ENCODE data around the gene PKIB. TPM values are rescaled to one million over a fixed set of nuclear protein-coding genes. Genes with fewer than 3 reads are reported as not detected.

The PKIB gene
- total and polyA plus RNA-seq, 2 donors from 2014 or later: 5.1 to 5.3 TPM

GRCh38 chr6:122654012-122654411, 43.8 kb downstream of the PKIB start:
- FAIRE-seq (no peak), DNase-seq (no peak)
- H3K27me3 ChIP-seq (ENCODE audit: control insufficient read depth, insufficient read depth, low read length): no peaks in the 10 kb centered on the region
- no peak overlapping the region for H3K9ac ChIP-seq (ENCODE audit: low read length in 3 of 3)
- no peaks in the 10 kb centered on the region for H3K36me3 ChIP-seq (ENCODE audit: control insufficient read depth in 2 of 3, insufficient read depth in 3 of 3, low read length in 3 of 3)
- H3K4me3 ChIP-seq (ENCODE audit: low read length in 3 of 3): no peak overlapping the region
- H3K9me3 ChIP-seq (ENCODE audit: control insufficient read depth in 2 of 3, insufficient read depth in 1 of 3, low read length in 3 of 3): no peaks in the 10 kb centered on the region
- H3K27ac ChIP-seq (ENCODE audit: low read depth in 2 of 2, low read length in 2 of 2): no peak overlapping the region
- intact Hi-C loops (cut with DNase I): no loop called here
- H3K4me1 ChIP-seq (ENCODE audit: control insufficient read depth in 2 of 3, insufficient read depth in 2 of 3, low read depth in 1 of 3, low read length in 3 of 3): no peaks in the 10 kb centered on the region
- TF ChIP-seq, protein P1, sequence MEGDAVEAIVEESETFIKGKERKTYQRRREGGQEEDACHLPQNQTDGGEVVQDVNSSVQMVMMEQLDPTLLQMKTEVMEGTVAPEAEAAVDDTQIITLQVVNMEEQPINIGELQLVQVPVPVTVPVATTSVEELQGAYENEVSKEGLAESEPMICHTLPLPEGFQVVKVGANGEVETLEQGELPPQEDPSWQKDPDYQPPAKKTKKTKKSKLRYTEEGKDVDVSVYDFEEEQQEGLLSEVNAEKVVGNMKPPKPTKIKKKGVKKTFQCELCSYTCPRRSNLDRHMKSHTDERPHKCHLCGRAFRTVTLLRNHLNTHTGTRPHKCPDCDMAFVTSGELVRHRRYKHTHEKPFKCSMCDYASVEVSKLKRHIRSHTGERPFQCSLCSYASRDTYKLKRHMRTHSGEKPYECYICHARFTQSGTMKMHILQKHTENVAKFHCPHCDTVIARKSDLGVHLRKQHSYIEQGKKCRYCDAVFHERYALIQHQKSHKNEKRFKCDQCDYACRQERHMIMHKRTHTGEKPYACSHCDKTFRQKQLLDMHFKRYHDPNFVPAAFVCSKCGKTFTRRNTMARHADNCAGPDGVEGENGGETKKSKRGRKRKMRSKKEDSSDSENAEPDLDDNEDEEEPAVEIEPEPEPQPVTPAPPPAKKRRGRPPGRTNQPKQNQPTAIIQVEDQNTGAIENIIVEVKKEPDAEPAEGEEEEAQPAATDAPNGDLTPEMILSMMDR (IDR thresholded peaks at IDR 0.05; ENCODE audit: borderline replicate concordance, extremely low read depth, insufficient read depth): no peak

DNA sequence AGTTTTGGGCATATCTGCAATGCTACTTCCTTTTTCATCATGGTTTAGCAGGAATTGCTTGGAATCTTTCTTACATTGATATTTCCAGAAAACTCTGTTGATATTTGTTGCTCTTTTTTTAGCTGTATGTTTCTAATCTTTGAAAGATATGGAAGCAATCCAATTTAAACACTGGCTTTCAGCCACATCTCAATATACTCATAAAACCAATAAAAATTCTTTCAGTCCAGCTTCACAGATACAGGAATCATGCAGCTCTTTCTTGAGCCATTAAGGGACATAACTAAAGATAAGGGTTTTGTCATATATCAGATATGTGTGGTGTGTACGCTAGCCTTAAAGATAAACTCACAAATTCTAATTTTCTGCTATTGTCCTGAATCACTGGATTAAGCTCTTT, 47.4 kb downstream of the PKIB start:
- no peaks in the 10 kb centered on the region for H3K27me3 ChIP-seq (ENCODE audit: control insufficient read depth, insufficient read depth, low read length)

GRCh38 chr6:122660296-122660695, 50.1 kb downstream of the PKIB start:
- Histone ChIP-seq H3K27ac (ENCODE audit: low read depth in 2 of 2, low read length in 2 of 2) (no peak overlapping the region), H3K36me3 (ENCODE audit: control insufficient read depth in 2 of 3, insufficient read depth in 3 of 3, low read length in 3 of 3) (no peaks in the 10 kb centered on the region), H3K4me3 (ENCODE audit: low read length in 3 of 3) (no peak overlapping the region), H3K27me3 (ENCODE audit: control insufficient read depth, insufficient read depth, low read length) (no peaks in the 10 kb centered on the region), H3K4me1 (ENCODE audit: control insufficient read depth in 2 of 3, insufficient read depth in 2 of 3, low read depth in 1 of 3, low read length in 3 of 3) (no peaks in the 10 kb centered on the region), H3K9me3 (ENCODE audit: control insufficient read depth in 2 of 3, insufficient read depth in 1 of 3, low read length in 3 of 3) (no peaks in the 10 kb centered on the region), H3K9ac (ENCODE audit: low read length in 3 of 3) (no peak overlapping the region)
- DNase-seq (no peak), FAIRE-seq (no peak)
- intact Hi-C loops (cut with DNase I): no loop called here
- TF ChIP-seq, protein P1 (IDR thresholded peaks at IDR 0.05; ENCODE audit: borderline replicate concordance, extremely low read depth, insufficient read depth): no peak

More for the DNA sequence above, 47.4 kb downstream of the PKIB start:
- FAIRE-seq (no peak), DNase-seq (peak in 2 of 5 donors; percentile 3 to 16)
- no peak overlapping the region for H3K4me3 ChIP-seq (ENCODE audit: low read length in 3 of 3)
- no peaks in the 10 kb centered on the region for H3K36me3 ChIP-seq (ENCODE audit: control insufficient read depth in 2 of 3, insufficient read depth in 3 of 3, low read length in 3 of 3)
- no peaks in the 10 kb centered on the region for H3K4me1 ChIP-seq (ENCODE audit: control insufficient read depth in 2 of 3, insufficient read depth in 2 of 3, low read depth in 1 of 3, low read length in 3 of 3)
- no peak overlapping the region for H3K27ac ChIP-seq (ENCODE audit: low read depth in 2 of 2, low read length in 2 of 2)
- TF ChIP-seq, protein P1 (IDR thresholded peaks at IDR 0.05; ENCODE audit: borderline replicate concordance, extremely low read depth, insufficient read depth): no peak
- no peaks in the 10 kb centered on the region for H3K9me3 ChIP-seq (ENCODE audit: control insufficient read depth in 2 of 3, insufficient read depth in 1 of 3, low read length in 3 of 3)
- intact Hi-C loops (cut with DNase I): no loop called here
- H3K9ac ChIP-seq (ENCODE audit: low read length in 3 of 3): no peak overlapping the region

- FAIRE-seq: no peak
- DNase-seq: no peak
Measured at GRCh38 chr6:122663981-122664380, 53.8 kb downstream of the PKIB start.

More at GRCh38 chr6:122663981-122664380, 53.8 kb downstream of the PKIB start:
- Histone ChIP-seq H3K4me1 (ENCODE audit: control insufficient read depth in 2 of 3, insufficient read depth in 2 of 3, low read depth in 1 of 3, low read length in 3 of 3) (no peaks in the 10 kb centered on the region), H3K27me3 (ENCODE audit: control insufficient read depth, insufficient read depth, low read length) (no peaks in the 10 kb centered on the region), H3K36me3 (ENCODE audit: control insufficient read depth in 2 of 3, insufficient read depth in 3 of 3, low read length in 3 of 3) (no peaks in the 10 kb centered on the region), H3K9ac (ENCODE audit: low read length in 3 of 3) (no peak overlapping the region), H3K4me3 (ENCODE audit: low read length in 3 of 3) (no peak overlapping the region), H3K9me3 (ENCODE audit: control insufficient read depth in 2 of 3, insufficient read depth in 1 of 3, low read length in 3 of 3) (no peaks in the 10 kb centered on the region), H3K27ac (ENCODE audit: low read depth in 2 of 2, low read length in 2 of 2) (no peak overlapping the region)
- TF ChIP-seq, protein P1 (IDR thresholded peaks at IDR 0.05; ENCODE audit: borderline replicate concordance, extremely low read depth, insufficient read depth): no peak
- intact Hi-C loops (cut with DNase I): no loop called here
